ENCODE data around the gene TENT5C.

Gene TENT5C

DNA sequence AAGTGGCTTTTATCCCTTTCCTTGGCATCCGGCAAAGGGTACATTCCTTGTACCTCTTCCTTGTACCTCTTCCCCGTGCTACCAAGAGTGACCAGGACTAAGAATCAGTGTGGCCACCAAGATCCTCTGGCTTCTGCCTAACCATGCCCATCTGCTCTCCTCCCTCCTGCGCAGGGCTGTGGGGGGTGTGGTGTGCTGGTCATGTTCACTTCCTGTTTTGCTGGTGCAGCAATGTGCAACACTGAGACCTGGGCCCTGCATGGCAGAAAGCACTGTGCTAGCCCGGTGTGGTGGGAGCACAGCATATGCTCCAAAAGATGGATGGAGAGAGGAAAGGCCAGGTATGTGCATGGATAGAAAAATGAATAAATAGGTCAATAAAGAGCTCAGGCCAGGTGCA, 33.3 kb upstream of the TENT5C start:
- FAIRE-seq = no peak
- no peak for DNase-seq (ENCODE audit: insufficient read length, low spot score)

DNA sequence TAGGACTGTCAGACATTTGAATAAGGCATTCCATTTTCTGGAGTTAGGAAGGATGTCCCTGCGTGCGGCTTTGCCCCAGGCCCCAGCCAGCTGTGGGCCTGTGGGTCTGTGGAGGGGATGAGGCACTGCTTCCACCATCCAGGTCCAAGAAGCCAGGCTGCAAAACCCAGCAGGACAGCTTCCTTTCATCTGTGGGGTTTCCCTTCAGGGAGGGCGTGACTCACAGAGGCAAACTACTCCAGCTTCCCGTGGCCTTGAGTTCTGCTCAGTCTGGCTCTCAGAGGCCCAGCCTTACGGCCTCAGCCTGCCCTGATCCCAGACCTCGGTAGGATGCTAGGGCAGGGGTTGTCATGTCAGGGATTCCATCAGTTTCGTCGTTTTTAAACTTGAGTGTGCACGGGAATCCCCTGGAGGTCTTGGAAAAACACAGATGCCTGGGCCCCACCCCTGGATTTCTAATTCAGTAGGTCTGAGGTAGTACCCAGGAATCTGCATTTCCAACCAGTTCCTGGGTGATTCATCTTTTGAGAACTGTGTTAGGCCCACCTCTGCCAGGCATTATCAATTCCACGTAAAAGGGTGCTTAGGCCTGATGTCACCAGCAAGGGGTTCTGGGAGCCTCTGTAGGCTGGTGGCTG, 32.3 kb upstream of the TENT5C start:
- no peak for FAIRE-seq

GRCh38 chr1:117574161-117574835, 31.6 kb upstream of the TENT5C start:
- FAIRE-seq (no peak), DNase-seq (ENCODE audit: insufficient read length, low spot score) (no peak)

More for the DNA sequence above, 32.3 kb upstream of the TENT5C start:
- no peak for DNase-seq (ENCODE audit: insufficient read length, low spot score)

GRCh38 chr1:117575586-117576225, 30.1 kb upstream of the TENT5C start:
- DNase-seq (ENCODE audit: insufficient read length, low spot score) (no peak), FAIRE-seq (no peak)

DNA sequence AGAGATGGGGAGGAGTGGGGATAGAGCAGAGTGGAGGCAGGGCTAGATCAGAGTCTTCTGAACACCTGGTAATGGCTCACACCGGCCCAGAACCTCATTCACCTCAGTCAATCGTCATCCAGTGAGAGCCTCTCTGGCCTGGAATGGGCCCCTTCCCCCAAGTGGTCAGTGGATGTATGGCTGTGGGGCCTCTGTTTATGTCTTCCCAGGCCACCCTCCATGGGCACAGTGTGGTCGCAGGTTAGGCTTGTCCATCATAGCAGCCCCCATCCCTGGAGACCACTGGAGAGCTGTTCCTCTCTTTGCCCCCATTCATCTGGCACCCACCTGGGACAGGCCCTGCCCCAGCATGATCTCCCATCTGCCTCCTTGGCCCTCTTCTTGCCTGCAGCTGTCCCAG, 29.6 kb upstream of the TENT5C start:
- no peak for DNase-seq (ENCODE audit: insufficient read length, low spot score)
- FAIRE-seq = no peak

- DNase-seq (ENCODE audit: insufficient read length, low spot score) = no peak
- no peak for FAIRE-seq
These were observed 28.5 kb upstream of the TENT5C start for GRCh38 chr1:117577191-117577885.

DNA sequence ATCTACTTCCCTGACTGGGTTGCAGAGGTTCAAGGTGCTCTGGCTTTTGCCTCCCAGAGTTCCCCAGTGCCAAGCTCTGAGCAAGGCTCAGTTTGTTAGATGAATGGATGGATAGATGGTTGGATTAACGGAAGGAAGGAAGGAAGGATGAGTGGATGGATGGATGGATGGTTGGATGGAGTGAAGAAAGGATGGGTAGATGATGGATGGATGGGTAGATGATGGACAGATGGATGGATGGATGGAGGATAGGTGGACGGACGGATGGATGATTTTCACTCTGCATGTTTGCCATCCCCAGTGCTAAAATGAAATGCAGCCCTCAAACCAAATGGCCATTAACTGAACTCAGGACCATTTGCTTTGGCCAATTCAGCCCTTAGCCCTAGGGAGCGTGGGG, 27.4 kb upstream of the TENT5C start:
- no peak for FAIRE-seq
- DNase-seq (ENCODE audit: insufficient read length, low spot score) = no peak

- FAIRE-seq (no peak), DNase-seq (ENCODE audit: insufficient read length, low spot score) (no peak)
These were observed 26.5 kb upstream of the TENT5C start for GRCh38 chr1:117579221-117579906.

GRCh38 chr1:117580436-117580835, 25.4 kb upstream of the TENT5C start:
- FAIRE-seq (no peak), DNase-seq (ENCODE audit: insufficient read length, low spot score) (no peak)

GRCh38 chr1:117580882-117581281, 25.0 kb upstream of the TENT5C start:
- no peak for FAIRE-seq
- no peak for DNase-seq (ENCODE audit: insufficient read length, low spot score)

GRCh38 chr1:117581391-117581943, 24.4 kb upstream of the TENT5C start:
- FAIRE-seq = no peak
- DNase-seq (ENCODE audit: insufficient read length, low spot score) = no peak

- FAIRE-seq (no peak), DNase-seq (ENCODE audit: insufficient read length, low spot score) (no peak)
These were observed 23.4 kb upstream of the TENT5C start for GRCh38 chr1:117582451-117582850.

- FAIRE-seq = no peak
- no peak for DNase-seq (ENCODE audit: insufficient read length, low spot score)
These were observed 22.6 kb upstream of the TENT5C start for GRCh38 chr1:117583247-117583646.

DNA sequence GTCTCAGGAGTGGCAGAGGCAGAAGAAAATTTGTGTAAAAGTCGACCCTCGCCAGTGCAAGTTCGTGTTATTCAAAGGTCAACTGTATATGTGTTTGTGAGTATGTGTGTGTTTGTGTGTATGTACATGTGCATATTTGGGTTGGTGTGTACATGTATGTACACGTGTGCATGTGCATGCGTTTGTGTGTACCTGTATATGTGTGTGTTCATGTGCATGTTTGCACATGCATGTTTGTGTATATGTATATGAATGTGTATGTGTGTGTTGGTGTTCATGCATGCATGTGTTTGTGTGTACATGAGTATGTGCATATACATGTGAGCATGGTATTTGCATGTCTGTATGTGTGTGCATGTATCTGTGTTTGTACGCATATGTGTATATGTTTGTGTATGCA, 21.7 kb upstream of the TENT5C start:
- FAIRE-seq (no peak), DNase-seq (ENCODE audit: insufficient read length, low spot score) (no peak)

DNA sequence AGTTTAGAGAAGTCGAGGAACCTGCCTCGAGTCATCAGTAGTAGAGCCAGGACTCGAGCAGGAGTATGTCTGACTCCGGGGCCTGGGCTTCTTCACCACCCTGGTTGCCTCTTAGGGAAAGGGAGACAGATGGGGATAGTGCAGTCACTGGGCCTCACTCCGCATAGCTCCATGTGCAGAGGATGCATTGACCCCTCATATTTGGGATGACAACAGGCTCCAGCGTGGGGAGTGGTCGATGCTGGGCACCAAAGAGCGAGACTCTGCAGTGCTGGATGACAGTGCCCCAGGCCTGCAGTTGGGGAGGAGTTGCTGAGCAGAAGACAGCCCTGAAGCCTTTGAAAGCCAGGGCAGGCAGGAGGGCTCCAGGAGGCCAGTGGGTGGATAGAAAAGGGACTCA, 20.8 kb upstream of the TENT5C start:
- DNase-seq (ENCODE audit: insufficient read length, low spot score) = no peak
- FAIRE-seq = no peak

DNA sequence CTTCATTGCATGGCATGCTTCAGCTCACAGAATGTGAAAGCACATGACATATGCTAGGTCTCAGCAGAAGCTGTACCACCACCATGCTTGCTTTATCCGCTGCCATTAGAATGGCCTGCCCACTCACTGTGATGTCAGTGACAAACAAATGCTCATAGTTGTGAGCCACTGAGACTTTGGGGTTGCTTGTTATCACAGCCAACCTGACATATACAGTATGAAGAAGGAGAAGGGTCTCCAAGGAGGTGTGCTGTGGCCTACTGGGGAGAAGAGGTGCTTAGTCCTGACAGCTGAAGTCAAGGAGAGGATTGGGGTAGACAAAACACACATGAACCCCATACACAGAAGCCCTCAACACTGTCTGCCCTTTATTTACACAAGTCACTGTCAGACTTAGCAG, 19.5 kb upstream of the TENT5C start:
- DNase-seq (ENCODE audit: insufficient read length, low spot score) (no peak), FAIRE-seq (no peak)

GRCh38 chr1:117586747-117587498, 18.9 kb upstream of the TENT5C start:
- FAIRE-seq (no peak), DNase-seq (ENCODE audit: insufficient read length, low spot score) (no peak)

- no peak for FAIRE-seq
These were observed 18.1 kb upstream of the TENT5C start for GRCh38 chr1:117587499-117588356.

DNA sequence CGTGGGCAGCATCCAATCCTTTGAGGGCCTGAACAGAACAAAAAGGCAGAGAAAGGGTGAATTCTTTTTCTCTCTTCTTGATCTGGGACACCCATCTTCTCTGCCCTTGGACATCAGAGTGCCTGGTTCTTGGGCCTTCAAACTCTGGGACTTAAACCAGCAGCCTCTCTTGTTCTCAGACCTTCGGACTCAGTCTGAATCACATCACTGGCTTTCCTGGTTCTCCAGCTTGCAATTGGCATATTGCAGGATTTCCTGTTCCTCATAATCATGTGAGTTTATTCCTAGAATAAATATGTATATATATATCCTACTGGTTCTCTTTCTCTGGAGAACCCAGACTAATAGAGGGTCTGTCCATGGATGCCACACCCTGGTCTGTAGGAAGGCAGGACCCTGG, 16.3 kb upstream of the TENT5C start:
- DNase-seq (ENCODE audit: insufficient read length, low spot score) (no peak), FAIRE-seq (no peak)

More at GRCh38 chr1:117587499-117588356, 18.1 kb upstream of the TENT5C start:
- DNase-seq (ENCODE audit: insufficient read length, low spot score) = no peak

All from HTR-8/SVneo (cell line).